GM13977 (cell line): ENCODE results near the gene DIAPH2.

Source experiments
- DNase-seq: peaks from one replicate; pipeline ENCODE4 v3.0.0; 2012; ENCODE audit warnings: low spot score
- CTCF ChIP-seq: IDR thresholded peaks from 2 replicates; pipeline ENCODE4 v1.5.1; 2012; ENCODE audit warnings: mild to moderate bottlenecking, control low read depth; ENCODE audit not compliant: insufficient read depth; ENCODE audit errors: extremely low read depth, missing control alignments
- in situ Hi-C: fragments of 300-500 bp; cut with MboI; formaldehyde crosslinking; loops from one replicate; pipeline ENCODE4 v1.12.0; 2022; ENCODE audit warnings: low sequenced_read_pairs, low pct_unique_long_range_greater_than_20kb, mixed read lengths, inconsistent platforms; ENCODE audit not compliant: unreplicated experiment

DIAPH2 gene

GRCh38 chrX:97309487-97310116 lies 625.0 kb downstream of the DIAPH2 start:
- DNase-seq: no peak
- no peak for TF ChIP-seq CTCF
- in situ Hi-C loops: no loop called here

- in situ Hi-C loops: no loop called here
- no peak for DNase-seq
- no peak for TF ChIP-seq CTCF
These were observed 625.7 kb downstream of the DIAPH2 start for GRCh38 chrX:97310373-97310772.

- DNase-seq: no peak
- in situ Hi-C loops: no loop called here
- no peak for TF ChIP-seq CTCF
These were observed 626.6 kb downstream of the DIAPH2 start for GRCh38 chrX:97311066-97311778.

DNA sequence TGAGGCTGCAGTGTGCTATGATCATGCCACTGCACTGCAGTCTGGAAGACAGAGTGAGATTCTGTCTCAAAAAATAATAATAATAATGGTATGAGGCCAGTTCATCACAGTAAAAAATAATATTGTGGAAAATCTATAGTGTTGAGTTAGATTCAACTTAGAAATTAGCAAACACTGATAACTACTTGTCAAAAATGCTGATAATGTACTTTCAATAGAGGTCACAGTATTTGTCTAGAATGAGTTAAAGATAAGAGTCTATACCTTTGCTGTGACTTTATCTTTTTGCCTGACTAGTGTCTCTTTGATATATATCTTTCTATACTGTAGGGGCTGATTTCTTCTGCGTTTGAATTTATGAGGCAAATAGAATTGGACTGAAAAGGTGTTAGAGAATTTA lies 629.7 kb downstream of the DIAPH2 start:
- no peak for DNase-seq
- TF ChIP-seq CTCF: no peak
- in situ Hi-C loops: no loop called here

DNA sequence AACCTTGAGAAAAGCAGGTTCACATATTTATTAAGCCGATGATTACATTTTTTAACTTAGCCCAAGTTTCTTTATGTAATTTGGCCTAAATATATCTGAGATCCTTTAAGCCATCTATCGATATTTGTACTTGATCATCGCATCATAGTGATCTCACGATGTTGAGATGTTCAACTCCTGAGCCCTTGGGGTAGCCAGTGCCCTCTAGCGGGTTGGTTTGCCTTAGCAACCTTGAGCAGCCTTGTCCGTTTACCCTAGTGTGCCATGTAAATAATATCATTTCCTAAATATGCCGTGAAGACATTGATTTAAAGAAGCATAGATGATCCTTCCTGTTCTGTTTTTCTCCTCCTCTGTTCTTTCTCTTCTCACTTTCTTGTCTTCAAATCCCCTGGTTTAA lies 631.3 kb downstream of the DIAPH2 start:
- no peak for DNase-seq
- in situ Hi-C loops: no loop called here
- no peak for TF ChIP-seq CTCF

GRCh38 chrX:97320305-97320704 lies 635.7 kb downstream of the DIAPH2 start:
- no peak for TF ChIP-seq CTCF
- DNase-seq: no peak
- in situ Hi-C loops: no loop called here
